ENCODE results near the gene TNPO2.

Gene TNPO2

GRCh38 chr19:12672744-12673143, 51.0 kb downstream of the TNPO2 start:
- DNase-seq, result no peak

GRCh38 chr19:12670159-12670928, 53.4 kb downstream of the TNPO2 start:
- no peak for DNase-seq

- peak; percentile 67 for DNase-seq
These were observed 54.2 kb downstream of the TNPO2 start for GRCh38 chr19:12669270-12670158.

- DNase-seq, result peak; percentile 64
These were observed 54.8 kb downstream of the TNPO2 start for GRCh38 chr19:12668932-12669269.

GRCh38 chr19:12668346-12668745, 55.4 kb downstream of the TNPO2 start:
- DNase-seq, result no peak

- DNase-seq, result no peak
These were observed 55.9 kb downstream of the TNPO2 start for GRCh38 chr19:12667731-12668302.

GRCh38 chr19:12666265-12667048, 57.3 kb downstream of the TNPO2 start, which contains the start of the genes MAN2B1 and WDR83:
TSS of gene MAN2B1 (minus strand) at chr19:12666742. CDS start at chr19:12666701, 41 bp downstream.
TSS of gene WDR83 (plus strand) at chr19:12666807. CDS start at chr19:12669791, 2,984 bp downstream.
- peak; percentile 78 for DNase-seq

GRCh38 chr19:12665671-12666264, 58.0 kb downstream of the TNPO2 start:
- DNase-seq, result no peak

GRCh38 chr19:12665281-12665573, 58.5 kb downstream of the TNPO2 start:
- no peak for DNase-seq

- DNase-seq, result no peak
These were observed 59.1 kb downstream of the TNPO2 start for GRCh38 chr19:12664406-12665280.

GRCh38 chr19:12660980-12661379, 62.8 kb downstream of the TNPO2 start:
- DNase-seq, result no peak

- no peak for DNase-seq
These were observed 65.8 kb downstream of the TNPO2 start for GRCh38 chr19:12657966-12658365.

- no peak for DNase-seq
These were observed 66.7 kb downstream of the TNPO2 start for GRCh38 chr19:12656899-12657571.

GRCh38 chr19:12655546-12655945, 68.2 kb downstream of the TNPO2 start:
- no peak for DNase-seq

GRCh38 chr19:12652219-12652618, 71.5 kb downstream of the TNPO2 start:
- DNase-seq, result no peak

- no peak for DNase-seq
These were observed 73.8 kb downstream of the TNPO2 start for GRCh38 chr19:12649941-12650340.
